Kidney capillary endothelial cell (primary cell): ENCODE results near the gene HPN.

Experiments used
- DNase-seq: peaks from one replicate; pipeline ENCODE4 v3.0.0-alpha.2; 2018; ENCODE audit warnings: low spot score

HPN gene

DNA sequence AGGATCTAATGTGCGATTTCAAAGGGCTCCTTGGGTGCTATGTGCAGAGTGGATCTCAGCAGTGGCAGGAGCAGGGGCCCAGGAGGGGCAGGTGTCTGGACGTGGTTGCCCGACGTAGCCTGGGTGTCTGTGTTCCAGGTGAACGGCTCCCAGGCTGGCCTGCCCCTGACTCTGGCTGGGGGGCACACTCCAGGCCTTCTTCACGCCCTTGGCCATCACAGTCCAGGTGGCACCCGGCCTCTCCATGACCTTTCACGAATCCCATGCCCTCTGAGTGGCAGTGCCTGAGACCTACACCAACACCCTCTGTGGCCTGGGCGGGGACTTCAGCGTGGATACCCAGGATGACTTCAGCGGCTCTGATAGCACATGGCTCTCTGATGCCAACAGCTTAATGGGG is 62.8 kb downstream of the HPN start:
- DNase-seq, result no peak

DNA sequence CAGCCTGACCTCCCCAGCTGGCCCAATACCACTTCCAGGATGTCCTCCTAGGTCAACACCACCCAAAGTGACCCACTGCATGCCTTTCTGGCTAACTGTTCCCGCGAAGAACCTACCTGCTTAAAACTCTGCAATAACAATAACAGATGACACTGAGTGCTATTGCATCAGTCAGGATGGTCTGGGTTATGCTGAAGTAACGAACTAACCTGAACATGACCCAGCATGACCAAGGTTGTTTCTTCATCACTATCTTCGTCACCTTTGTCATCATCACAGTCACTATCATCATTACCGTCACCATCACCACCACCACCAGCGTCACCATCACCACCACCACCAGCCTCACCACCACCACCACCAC is 63.5 kb downstream of the HPN start:
- DNase-seq, result no peak

DNA sequence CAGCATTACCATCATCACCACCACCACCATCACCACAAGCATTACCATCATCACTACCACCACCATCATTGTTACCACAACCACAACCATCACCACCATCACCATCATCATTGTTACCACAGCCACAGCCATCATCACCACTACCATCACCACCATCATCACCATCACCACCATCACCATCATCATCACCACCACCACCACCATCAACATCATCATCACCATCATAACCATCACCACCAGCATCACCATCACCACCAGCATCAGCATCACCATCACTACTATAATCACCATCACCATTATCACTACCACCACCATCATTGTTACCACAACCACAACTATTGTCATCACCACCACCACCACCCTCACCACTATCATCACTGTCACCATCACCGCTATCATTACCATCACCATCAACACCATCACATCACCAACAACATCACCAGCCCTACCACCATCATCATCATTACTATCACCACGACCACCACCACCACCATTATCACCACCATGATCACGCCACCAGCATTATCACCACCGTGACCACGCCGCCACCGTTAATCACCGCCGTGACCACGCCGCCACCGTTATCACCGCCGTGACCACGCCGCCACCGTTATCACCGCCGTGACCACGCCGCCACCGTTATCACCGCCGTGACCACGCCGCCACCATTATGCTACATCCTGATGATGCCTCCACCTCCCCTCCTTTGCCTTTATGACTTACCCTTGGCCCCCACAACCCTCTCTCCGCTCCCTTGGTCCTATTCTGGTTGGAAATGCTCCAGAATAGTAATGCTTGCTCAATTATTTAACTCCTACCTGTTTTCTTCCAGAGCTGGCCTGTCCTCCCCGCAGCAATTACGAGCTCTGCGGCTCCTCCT is 64.1 kb downstream of the HPN start:
- DNase-seq, result no peak

DNA sequence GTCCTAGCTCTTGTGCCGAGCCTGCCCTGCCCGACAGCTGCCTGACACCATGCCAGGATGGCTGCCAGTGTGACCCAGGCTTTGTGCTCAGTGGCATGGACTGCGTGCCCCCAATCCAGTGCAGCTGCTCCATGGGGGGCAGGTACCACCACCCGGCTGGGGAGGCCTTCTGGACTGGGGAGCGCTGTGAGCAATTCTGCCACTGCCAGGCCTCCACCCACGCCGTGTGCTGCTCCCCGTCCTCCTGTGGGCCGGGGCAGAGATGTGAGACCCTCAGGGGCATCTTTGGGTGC is 64.7 kb downstream of the HPN start:
- DNase-seq, result no peak

DNA sequence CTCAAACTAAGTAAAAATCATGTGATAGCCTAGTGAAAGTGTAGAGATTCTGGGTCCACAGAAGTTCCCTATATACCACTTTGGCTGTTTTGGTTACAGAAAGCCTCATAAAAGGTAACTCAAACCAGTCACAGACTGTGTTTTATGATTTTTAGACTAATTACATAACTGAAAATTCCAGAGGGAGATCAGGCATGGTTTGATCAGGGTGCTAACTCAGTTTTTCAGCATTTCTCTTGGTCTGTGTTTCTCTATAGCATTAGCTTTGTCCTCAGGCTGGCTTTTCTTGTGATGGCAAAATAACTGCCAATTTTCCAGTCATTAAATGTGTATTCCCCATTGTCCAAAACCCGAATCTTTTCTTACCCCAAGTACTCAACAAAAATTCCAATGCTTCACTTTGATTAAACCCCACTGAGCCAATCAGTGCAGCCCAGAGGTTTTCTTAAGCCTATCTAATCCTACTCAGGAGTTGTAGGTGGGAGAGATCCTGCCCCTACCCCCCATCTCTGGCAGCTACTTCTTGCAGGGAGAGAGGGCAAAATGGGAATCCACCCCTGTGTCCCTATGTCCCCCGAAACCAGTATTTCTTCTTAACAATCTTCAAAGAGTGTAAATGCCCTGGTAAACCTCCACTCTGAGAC is 65.5 kb downstream of the HPN start:
- DNase-seq, result no peak

DNA sequence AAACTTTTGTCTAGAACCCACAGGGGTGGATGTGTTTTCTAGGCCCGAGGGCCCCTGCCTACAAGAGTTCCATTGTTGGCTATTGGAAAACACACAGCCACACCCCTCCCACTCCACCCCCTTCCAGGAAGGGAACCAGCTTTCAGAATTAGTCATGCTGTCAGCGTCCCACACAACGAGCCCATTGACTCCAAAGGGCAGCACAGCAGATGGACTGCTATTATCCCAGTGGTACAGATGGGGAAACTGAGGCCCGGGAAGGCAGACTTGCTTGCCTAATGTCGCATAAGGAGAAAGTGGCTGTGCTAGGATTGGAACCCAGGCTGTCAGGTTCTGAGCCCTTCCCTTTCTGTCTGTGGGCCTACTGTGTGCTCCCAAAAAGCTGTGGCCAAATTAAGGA is 66.0 kb downstream of the HPN start:
- DNase-seq, result no peak

DNA sequence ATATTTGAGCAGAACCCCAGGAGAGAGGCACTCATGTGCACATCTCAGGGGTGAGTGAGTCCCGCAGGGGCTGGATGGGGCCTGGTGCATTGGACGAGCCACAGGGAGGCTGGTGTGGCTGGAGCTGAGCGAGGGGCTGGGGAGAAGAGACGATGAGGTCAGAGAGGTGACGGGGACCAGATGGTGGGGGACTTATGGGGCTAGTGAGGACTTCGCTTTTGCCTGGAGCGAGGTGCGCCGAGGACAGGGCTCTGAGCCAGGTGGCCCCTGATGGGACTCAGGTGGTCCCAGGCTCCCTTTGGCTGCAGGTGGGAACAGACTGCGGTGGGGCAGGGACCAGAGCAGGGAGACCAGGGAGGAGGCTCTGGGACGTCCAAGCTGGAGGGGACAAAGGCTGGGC is 67.2 kb downstream of the HPN start:
- DNase-seq, result no peak

DNA sequence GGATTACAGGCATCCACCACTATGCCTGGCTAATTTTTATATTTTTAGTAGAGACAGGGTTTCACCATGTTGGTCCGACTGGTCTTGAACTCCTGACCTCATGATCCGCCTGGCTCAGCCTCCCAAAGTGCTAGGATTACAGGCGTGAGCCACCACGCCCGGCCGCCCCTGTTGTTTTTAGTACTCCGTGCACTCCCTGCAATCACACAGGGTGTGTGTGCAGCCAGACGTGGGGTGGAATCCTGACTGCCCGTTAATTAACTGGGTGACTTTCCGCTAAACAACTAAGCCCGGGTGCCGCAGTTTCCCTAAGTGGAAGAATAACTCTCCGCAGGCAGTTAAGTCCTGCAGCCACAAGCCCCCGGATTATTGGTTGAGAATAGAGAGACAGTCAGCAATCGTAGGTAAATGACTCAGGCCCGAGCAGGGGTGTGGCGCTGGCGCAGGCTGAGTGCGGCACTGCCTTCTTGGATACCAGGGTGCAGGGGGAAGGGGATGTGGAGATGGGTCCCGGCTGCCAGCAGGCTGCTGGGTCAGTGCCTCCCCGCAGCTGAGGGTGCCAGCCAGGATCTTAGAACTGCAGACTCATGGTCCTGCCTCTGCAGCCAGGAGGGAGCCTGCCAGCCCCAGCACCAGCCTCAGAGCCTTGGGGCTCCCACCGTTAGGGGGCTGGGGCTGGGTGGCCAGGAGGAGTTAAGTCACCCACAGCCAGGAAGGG is 68.0 kb downstream of the HPN start:
- no peak for DNase-seq

DNA sequence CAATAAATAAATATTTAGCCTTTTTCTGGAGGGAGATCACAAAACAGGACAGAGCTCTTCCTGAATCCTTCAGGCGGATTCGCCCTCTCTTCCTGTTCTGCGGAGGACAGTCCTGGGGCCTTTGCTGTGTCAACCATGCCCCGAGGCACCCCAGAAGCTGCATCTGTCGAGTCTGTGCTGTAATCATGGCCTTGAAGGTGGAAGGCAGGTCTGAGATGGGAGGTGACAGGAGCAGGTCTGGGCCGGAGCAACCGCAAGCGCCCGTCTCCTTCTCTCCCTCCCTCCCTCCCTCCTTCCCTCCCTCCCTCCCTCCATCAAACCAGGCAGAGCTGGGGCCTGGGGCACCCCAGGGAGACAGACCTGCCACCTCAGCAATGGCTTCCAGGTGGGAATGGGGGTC is 69.5 kb downstream of the HPN start:
- DNase-seq, result no peak

DNA sequence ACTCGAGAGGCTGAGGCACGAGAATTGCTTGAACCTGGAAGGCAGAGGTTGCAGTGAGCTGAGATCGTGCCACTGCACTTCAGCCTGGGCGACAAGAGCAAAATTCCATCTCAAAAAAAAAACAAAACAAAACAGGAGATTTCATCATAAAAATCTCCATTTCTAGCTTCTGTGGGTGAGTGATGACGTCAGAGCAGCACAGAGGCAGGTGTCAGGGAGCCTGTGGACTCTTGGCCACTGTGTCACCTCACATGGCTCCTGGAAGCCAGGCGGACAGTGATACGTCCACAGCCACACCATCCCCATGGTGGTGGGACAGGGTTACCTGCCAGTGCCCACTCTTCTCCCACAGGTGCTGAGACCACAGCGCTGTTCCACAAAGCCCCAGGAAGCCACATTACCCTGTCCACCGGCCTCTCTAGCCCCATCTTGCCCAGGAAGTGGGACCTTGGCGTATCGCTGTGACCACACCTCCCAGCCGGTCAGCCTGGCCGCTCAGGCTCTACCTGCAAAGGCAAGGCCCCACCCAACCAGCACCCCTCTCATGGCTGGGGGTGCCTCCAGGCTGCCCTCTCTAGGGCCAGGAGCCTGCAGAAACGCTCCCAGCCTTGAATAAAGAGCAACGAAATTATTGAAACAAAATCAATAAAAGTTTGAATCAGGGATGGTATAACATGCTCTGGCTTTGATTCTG is 71.6 kb downstream of the HPN start:
- no peak for DNase-seq

DNA sequence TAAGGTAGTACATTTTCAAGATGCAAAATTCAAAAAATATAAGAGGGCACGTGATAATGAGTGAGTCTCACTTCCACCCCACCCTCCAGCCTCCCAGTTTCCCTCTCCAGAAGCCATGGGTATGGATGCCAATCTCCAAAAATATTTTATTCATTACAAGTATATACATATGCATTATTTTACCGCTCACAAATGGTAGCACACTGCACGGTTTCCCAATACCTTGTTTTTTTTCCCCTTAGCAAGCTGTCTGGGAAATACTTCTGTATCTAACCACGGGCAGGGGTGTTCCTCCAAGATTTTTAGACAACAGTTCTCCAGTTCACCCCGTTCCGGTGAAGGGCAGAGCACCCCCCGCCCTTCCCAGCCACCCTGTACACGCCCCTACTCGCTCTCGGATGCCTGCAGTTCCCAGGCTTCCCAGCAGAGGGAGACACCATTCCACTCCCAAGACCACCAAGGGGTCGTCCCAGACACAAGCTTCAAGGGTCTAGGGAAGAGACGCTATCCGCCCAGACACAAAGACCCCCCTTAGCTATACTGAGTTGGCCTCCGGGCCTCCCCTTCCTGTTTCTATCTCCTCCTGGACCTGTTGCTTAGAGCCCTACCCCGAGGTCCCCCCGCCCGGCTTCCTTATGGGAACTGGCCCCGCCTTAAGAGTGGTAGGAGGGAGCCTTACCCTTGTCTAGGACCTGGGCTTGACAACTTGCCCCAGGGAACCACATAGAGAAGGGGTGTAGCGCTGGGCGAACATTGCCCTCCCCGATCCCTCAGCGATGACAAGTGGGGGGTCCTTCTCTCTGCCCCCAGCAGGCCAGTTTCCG is 73.0 kb downstream of the HPN start:
- DNase-seq, result no peak

DNA sequence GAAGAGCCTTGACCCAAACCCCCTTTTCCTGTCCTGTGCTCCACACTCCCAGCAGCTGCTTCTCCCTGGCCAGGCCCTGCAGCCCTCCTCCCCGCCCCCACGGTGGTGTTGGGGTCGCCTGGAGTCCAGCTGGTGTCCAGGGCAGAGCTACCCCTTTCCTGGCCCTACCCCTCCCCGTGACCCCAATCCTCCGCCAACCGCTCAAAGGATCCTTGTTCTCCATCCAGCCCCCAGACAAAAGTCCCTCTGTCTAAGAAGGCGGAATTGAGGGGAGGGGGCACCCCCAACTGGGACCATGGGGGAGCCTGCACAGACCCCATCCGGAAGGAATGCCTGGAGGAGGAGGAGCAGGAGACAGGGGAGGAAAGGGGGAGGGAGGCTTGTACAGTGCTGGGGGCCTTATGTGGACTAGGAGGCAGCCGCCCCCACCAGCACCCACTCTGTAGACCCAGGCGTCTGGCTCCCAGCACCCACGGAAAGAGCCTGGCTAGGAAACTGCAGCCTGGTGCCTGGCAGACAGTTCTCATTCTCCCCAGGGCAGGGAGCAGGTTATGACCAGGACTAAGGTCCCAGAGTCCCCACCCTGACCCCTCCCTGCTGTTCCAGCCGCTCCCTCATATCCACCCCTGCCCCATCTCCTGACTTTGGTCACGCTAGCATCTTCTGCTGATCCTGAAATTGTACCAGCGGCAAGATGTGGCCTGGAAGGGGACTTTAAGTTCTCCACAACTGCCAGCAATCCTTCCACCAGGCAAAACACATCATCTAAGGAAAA is 73.8 kb downstream of the HPN start, which contains the start of gene FXYD3:
FXYD3 (plus strand) TSS at position 647 of the 775 bp plus-strand sequence. CDS start 3,554 bp downstream, outside the sequence.
- DNase-seq, result no peak
